Measurements from ENCODE around the gene FAM174B. TPM values are rescaled to one million over a fixed set of nuclear protein-coding genes. Genes with fewer than 3 reads are reported as not detected.
A peak's percentile ranks its signal among the peaks of the same experiment; 100 is the strongest.

FAM174B gene
- total RNA-seq, 1 donor from 2014 or later, result 15.4 TPM

- DNase-seq (ENCODE audit: low spot score), result no peak
Measured at GRCh38 chr15:92602267-92602593, 53.3 kb downstream of the FAM174B start.

- peak; percentile 67 for DNase-seq (ENCODE audit: low spot score)
Measured at GRCh38 chr15:92601592-92602266, 53.8 kb downstream of the FAM174B start.

GRCh38 chr15:92600856-92601255 is 54.7 kb downstream of the FAM174B start:
- no peak for DNase-seq (ENCODE audit: low spot score)

GRCh38 chr15:92599394-92599970 is 56.1 kb downstream of the FAM174B start:
- no peak for DNase-seq (ENCODE audit: low spot score)

DNA sequence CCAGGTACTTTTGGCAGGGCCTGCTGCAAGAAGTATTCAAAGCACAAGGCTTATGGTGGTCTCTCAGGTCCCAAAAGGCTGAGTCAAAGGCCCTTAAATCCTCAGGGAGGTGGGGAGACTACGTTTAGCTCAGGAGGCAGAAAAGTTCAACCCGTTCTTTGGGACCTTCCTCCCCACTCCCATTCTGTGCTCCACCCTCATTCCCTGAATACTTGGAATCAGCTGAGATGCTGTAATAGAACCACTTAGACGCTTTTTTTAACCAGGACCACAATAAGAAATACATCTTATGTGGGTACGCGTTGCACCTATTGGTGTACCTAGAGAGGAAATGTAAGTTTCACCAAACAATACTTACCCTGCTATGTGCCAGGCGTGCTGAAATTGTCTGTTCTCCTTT is 58.0 kb downstream of the FAM174B start:
- no peak for DNase-seq (ENCODE audit: low spot score)

- DNase-seq (ENCODE audit: low spot score), result peak; percentile 43
Measured at GRCh38 chr15:92596623-92597022, 59.0 kb downstream of the FAM174B start.

DNA sequence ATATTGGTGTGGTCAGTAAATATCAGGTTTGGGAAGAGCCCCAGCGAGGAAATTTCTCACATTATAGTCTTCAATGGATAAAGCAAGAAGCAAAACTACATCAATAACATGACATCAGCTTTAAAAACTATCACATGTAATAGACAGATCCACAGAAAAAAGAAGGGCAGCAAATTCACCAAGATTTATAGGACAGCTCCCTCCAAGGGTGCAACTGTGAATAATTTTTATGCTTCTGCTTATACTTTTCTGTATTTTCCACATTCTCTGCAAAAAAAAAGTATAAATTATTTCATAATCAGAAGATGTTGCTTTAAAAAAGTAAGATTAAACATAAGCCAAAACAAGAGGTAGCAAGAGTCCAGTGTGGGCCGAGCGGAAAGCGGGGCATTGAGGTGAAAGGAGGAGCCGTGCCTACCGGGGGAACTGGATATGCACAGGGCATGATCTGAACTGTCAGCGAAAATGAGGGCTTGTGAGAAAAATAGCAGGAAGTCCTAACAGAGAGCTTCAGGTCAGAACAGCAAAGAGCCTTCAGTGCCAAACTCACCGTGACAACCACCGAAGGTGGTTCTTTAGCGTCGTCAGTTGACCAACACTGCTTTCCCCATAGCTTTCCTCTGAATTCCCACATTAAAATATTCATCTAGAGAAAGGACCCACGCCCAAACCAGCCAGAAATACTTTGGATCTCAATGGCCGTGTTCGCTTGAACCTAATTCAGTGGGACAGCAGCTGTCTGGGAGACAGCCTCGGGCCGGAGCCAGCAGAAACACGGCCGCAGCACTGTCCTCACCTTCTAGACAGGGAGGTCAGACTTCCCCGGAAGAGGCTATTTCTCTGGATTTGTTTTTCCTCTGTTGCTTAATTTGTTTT is 59.8 kb downstream of the FAM174B start:
- peak; percentile 62 for DNase-seq (ENCODE audit: low spot score)

GRCh38 chr15:92591275-92591674 is 64.3 kb downstream of the FAM174B start:
- DNase-seq (ENCODE audit: low spot score), result no peak

GRCh38 chr15:92586966-92587365 is 68.6 kb downstream of the FAM174B start:
- DNase-seq (ENCODE audit: low spot score), result no peak

GRCh38 chr15:92586383-92586942 is 69.1 kb downstream of the FAM174B start:
- no peak for DNase-seq (ENCODE audit: low spot score)

GRCh38 chr15:92584105-92584504 is 71.5 kb downstream of the FAM174B start:
- no peak for DNase-seq (ENCODE audit: low spot score)

- DNase-seq (ENCODE audit: low spot score), result no peak
Measured at GRCh38 chr15:92583096-92584034, 72.2 kb downstream of the FAM174B start.

- DNase-seq (ENCODE audit: low spot score), result no peak
Measured at GRCh38 chr15:92582206-92582605, 73.4 kb downstream of the FAM174B start.

DNA sequence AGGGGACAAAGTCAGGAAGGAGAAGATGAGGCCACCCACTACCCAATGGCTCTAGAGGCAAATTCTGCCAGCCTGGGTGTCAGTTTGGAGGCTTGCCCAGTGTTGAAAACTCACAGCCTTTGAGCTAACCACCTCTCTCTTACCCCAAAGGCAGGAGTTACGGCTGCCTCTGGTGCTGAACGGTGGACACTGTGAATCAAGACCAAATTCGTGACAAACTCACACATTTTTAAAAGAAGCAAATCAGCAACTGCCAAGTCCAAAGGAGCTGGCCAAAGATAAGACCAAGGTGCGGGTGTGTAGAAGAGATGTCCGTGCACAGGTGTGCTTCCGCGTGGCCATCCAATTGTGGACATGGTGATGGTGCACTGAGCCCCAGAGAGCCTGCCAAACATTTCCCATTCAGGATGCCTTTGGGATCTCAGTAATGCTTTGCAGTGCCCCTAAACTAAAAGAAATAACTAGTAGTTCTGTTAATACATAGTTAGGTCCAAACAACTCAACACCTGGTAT is 74.6 kb downstream of the FAM174B start:
- DNase-seq (ENCODE audit: low spot score), result no peak

GRCh38 chr15:92580521-92580920 is 75.1 kb downstream of the FAM174B start:
- no peak for DNase-seq (ENCODE audit: low spot score)

DNA sequence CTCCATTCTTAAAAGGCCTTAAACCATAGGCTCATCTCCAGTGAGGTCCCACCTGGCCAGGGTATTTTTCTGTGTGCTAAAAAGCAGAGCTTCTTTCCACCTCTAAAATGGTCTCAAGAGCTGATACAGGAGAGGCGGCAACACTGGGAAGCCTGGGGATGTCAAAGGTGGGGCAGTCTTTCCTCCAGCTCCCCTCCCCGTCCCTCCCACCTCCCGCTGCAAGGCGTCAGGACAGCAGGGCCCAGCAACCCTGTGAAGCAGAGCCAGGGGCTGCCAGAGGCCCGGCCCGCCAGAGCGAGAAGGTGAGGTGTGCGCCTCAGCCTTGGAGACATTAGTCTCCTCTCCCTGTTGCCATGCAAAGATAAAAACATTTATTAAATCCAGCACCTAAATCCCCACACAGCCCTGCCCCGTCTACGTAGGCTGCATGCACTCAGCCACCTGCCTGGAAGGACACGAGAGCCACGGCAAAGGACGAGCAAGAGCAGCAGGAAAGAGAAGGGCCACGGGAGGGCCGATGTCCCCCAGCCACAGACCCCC is 75.6 kb downstream of the FAM174B start:
- DNase-seq (ENCODE audit: low spot score), result no peak

GRCh38 chr15:92579486-92579885 is 76.1 kb downstream of the FAM174B start:
- DNase-seq (ENCODE audit: low spot score), result no peak

DNA sequence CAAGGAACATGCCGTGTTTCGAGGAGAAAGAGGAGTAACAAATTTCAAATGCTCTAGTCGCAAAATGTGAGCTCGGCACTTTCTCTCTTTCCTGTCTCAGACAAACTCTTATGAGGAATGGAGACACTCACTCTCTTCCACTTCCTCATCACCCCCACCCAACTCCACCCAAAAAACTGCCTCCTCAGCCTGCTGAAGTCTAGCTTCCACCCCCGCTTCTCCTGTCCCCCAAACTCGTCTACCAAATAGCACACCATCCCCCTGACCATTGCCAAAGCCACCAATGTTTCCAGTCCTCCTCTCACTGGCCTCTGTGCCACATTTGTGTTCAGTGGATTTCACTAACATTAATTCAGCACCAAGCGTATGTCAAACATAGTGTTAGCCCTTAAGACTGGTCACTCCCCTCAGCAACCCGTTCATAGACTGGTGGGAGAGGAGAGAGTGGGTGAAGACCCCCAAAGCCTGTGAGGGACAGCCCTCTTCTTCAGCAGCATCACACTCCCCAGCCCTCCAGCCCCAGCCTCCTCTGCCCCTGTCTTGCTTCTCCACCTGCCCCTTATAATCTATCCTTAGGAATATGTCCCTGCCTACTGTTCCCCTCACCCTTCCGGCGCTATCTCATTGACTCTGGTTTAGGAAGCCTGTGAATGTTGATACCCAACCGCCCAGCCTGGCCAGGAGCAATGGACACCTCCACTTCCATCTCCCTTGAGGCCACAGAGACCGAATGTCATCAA is 77.3 kb downstream of the FAM174B start:
- no peak for DNase-seq (ENCODE audit: low spot score)

- DNase-seq (ENCODE audit: low spot score), result no peak
Measured at GRCh38 chr15:92576597-92577200, 78.9 kb downstream of the FAM174B start.

All from mesenteric fat pad (tissue), 1 donor.